Chondrocyte (in vitro differentiated cells): ENCODE results near the gene BICD1. TPM values are rescaled to one million over a fixed set of nuclear protein-coding genes. Genes with fewer than 3 reads are reported as not detected.

Experiments
- DNase-seq: peaks from one replicate; pipeline ENCODE4 v3.0.0; 2021; ENCODE audit warnings: mixed read lengths, low spot score
- H3K27ac Mint-ChIP-seq: one replicate; pipeline ENCODE4 v1.8.0; 2021; ENCODE audit warnings: mild to moderate bottlenecking, moderate library complexity, mixed read lengths; ENCODE audit not compliant: unreplicated experiment
- H3K27me3 Mint-ChIP-seq: 2 replicates; pipeline ENCODE4 v1.8.0; 2021; ENCODE audit warnings: low read depth, mixed read lengths
- H3K36me3 Mint-ChIP-seq: 2 replicates; pipeline ENCODE4 v1.8.0; 2021; ENCODE audit warnings: low read depth, mixed read lengths
- H3K4me1 Mint-ChIP-seq: 2 replicates; pipeline ENCODE4 v1.8.0; 2021; ENCODE audit warnings: low read depth, mild to moderate bottlenecking, mixed read lengths
- H3K4me3 Mint-ChIP-seq: one replicate; pipeline ENCODE4 v1.8.0; 2021; ENCODE audit warnings: mild to moderate bottlenecking, moderate library complexity, mixed read lengths; ENCODE audit not compliant: unreplicated experiment
- H3K9me3 Mint-ChIP-seq: 2 replicates; pipeline ENCODE4 v1.8.0; 2021; ENCODE audit warnings: low read depth, mixed read lengths
- CTCF ChIP-seq: fragments of 200-600 bp; sonication (generic); IDR thresholded peaks from 2 replicates; pipeline ENCODE4 v1.5.0; 2021; ENCODE audit warnings: antibody characterized with exemption, mild to moderate bottlenecking, moderate library complexity
- total RNA-seq: library from RNA; stranded (reverse); gene quantifications from 3 replicates; pipeline ENCODE4 v1.2.1, GENCODE V29; 2021

BICD1 gene
- total RNA-seq, 1 donor from 2014 or later: 30.5 TPM

- Mint-ChIP-seq H3K4me3 (no peak overlapping the region), H3K36me3 (peaks cover 3% of the 10 kb centered on the region), H3K4me1 (peaks cover 3% of the 10 kb centered on the region), H3K9me3 (no peaks in the 10 kb centered on the region), H3K27ac (no peak overlapping the region), H3K27me3 (no peaks in the 10 kb centered on the region)
- DNase-seq: no peak
- no peak for TF ChIP-seq CTCF
Measured at GRCh38 chr12:32163596-32163995, 56.9 kb downstream of the BICD1 start.

- Mint-ChIP-seq H3K9me3 (no peaks in the 10 kb centered on the region), H3K4me1 (no peaks in the 10 kb centered on the region), H3K27me3 (no peaks in the 10 kb centered on the region), H3K4me3 (no peak overlapping the region), H3K36me3 (peaks cover 3% of the 10 kb centered on the region), H3K27ac (no peak overlapping the region)
- TF ChIP-seq CTCF: no peak
- no peak for DNase-seq
Measured at GRCh38 chr12:32166510-32166909, 59.9 kb downstream of the BICD1 start.

GRCh38 chr12:32170437-32170998, 63.9 kb downstream of the BICD1 start:
- DNase-seq: no peak
- Mint-ChIP-seq H3K36me3 (no peaks in the 10 kb centered on the region), H3K27me3 (no peaks in the 10 kb centered on the region), H3K4me3 (no peak overlapping the region), H3K9me3 (no peaks in the 10 kb centered on the region), H3K27ac (no peak overlapping the region), H3K4me1 (peaks cover 8% of the 10 kb centered on the region)
- TF ChIP-seq CTCF: no peak

GRCh38 chr12:32171211-32171610, 64.6 kb downstream of the BICD1 start:
- no peak for TF ChIP-seq CTCF
- Mint-ChIP-seq H3K27ac (no peak overlapping the region), H3K27me3 (no peaks in the 10 kb centered on the region), H3K4me3 (no peak overlapping the region), H3K9me3 (no peaks in the 10 kb centered on the region), H3K4me1 (peaks cover 8% of the 10 kb centered on the region), H3K36me3 (no peaks in the 10 kb centered on the region)
- no peak for DNase-seq

- no peaks in the 10 kb centered on the region for H3K9me3 Mint-ChIP-seq
- peaks cover 12% of the 10 kb centered on the region for H3K4me1 Mint-ChIP-seq
- H3K36me3 Mint-ChIP-seq: no peaks in the 10 kb centered on the region
- no peak overlapping the region for H3K27ac Mint-ChIP-seq
- H3K27me3 Mint-ChIP-seq: no peaks in the 10 kb centered on the region
- no peak for TF ChIP-seq CTCF
- no peak for DNase-seq
- H3K4me3 Mint-ChIP-seq: no peak overlapping the region
Measured at GRCh38 chr12:32176606-32177005, 70.0 kb downstream of the BICD1 start.
